Activated CD4-positive, alpha-beta T cell treated with anti-CD3 and anti-CD28 coated beads, Interleukin-2, amount 10 ng/mL, durations not matched to agents 24 days and 14 days (primary cell): ENCODE measurements around the gene MMP19. TPM values are rescaled to one million over a fixed set of nuclear protein-coding genes. Genes with fewer than 3 reads are reported as not detected.
"Not testable (repeated sequence)": the region's sequence is repeated elsewhere in the genome, so short reads cannot be mapped to it uniquely, and the experiment has no call there.

Source experiments
- DNase-seq: peaks from one replicate; pipeline ENCODE4 v3.0.0; 2022
- H3K27ac Mint-ChIP-seq: one replicate; pipeline ENCODE4 v1.8.0; 2022; ENCODE audit warnings: mild to moderate bottlenecking, mixed read lengths
- H3K27me3 Mint-ChIP-seq: one replicate; pipeline ENCODE4 v1.8.0; 2022; ENCODE audit warnings: mixed read lengths
- H3K36me3 Mint-ChIP-seq: one replicate; pipeline ENCODE4 v1.8.0; 2022; ENCODE audit warnings: low read depth, mild to moderate bottlenecking, mixed read lengths
- H3K4me1 Mint-ChIP-seq: one replicate; pipeline ENCODE4 v1.8.0; 2021; ENCODE audit warnings: mixed read lengths
- H3K4me3 Mint-ChIP-seq: one replicate; pipeline ENCODE4 v1.8.0; 2022; ENCODE audit warnings: mild to moderate bottlenecking, moderate library complexity, mixed read lengths
- H3K9me3 Mint-ChIP-seq: one replicate; pipeline ENCODE4 v1.8.0; 2021; ENCODE audit warnings: mixed read lengths
- intact Hi-C: fragments of 100-400 bp; cut with micrococcal nuclease; formaldehyde crosslinking; loops from one replicate; pipeline ENCODE4 v1.15.1; 2023
- total RNA-seq: library from RNA; stranded (reverse); gene quantifications from 2 replicates; pipeline ENCODE4 v1.2.3, GENCODE V29; 2022

Gene MMP19
- total RNA-seq, 1 donor from 2014 or later = not detected

DNA sequence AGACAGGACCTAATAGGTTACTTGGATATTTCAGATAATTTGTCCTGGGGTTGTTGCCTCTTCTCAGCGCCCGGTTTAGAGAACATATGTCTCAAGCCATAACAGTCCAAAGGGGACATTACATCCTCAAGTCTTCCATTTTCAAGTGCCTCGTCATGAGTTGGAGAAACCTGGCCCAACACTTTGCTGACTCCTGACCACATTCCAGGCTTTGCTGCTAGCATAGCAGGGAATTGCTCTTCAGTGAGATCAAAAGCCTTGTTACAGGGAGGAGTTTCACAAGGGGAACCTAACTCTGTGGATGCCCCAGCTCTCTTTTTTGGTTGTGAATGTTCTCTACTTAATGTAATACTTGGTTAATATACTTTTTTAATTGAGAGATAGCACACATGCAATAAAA is 8.2 kb upstream of the MMP19 start:
- peaks cover 10% of the 10 kb centered on the region for H3K4me1 Mint-ChIP-seq
- H3K27me3 Mint-ChIP-seq = peaks cover 16% of the 10 kb centered on the region
- H3K27ac Mint-ChIP-seq = no peak overlapping the region
- H3K4me3 Mint-ChIP-seq = no peak overlapping the region
- H3K36me3 Mint-ChIP-seq = no peaks in the 10 kb centered on the region
- DNase-seq = no peak
- intact Hi-C loops = no loop called here
- H3K9me3 Mint-ChIP-seq = no peaks in the 10 kb centered on the region

DNA sequence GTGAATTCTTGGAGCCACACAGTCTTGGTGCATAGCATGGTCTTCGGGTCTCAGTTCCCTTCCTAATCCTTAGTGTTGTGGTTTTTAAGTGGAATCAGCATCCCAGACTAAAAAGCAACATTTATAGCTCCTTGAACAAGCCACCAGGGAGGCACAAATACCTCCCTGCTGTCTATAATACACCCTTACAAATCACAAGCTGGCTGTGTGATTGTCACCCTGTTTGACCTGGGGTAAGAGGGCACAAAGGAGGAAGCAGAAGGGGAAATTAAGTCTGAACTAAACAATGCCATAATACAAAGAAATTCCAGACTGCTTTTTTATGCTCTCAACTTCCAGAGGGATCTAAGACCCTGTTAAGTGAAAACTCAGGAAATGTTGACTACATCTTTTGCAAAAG is 7.7 kb upstream of the MMP19 start:
- intact Hi-C loops = no loop called here
- Mint-ChIP-seq H3K27me3 (peaks cover 16% of the 10 kb centered on the region), H3K4me1 (peaks cover 10% of the 10 kb centered on the region), H3K9me3 (no peaks in the 10 kb centered on the region), H3K27ac (no peak overlapping the region), H3K36me3 (no peaks in the 10 kb centered on the region), H3K4me3 (no peak overlapping the region)
- DNase-seq = no peak

DNA sequence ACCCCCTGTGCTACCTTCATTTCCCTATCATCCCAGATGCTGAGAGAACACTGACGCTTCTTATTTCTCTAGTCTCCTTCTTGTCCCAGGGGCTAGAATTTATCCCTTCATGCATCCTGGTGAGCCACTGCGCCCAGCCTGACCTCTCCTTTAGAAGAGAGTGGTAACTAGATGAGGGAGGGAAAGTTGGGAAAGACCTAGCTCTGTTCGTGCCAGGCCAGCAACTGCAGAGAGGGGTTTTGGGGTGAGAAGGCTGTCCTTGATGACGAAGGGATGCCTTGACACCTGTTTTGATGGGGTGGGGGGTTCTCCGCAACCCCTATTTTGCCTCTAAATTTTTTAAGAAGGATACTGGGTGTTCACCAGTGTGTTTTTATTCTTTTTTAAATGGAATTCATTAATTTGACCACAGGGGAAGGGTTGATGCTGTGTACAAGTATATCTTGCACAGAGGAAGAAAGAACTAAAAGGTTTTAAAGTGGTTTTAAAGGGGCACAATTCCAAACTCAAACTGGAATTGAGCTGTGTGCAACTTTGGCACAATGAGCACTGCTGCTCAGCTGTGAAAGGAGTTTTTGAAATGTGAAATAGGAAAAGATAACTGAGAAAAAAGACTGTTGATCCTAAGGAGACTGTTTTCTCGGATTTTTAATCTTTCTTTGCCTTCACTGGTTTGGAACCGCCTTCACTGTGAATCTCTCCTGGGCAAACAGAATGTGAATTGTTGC is 7.0 kb upstream of the MMP19 start:
- no peak overlapping the region for H3K4me3 Mint-ChIP-seq
- no peak for DNase-seq
- H3K36me3 Mint-ChIP-seq = no peaks in the 10 kb centered on the region
- H3K27me3 Mint-ChIP-seq = peaks cover 16% of the 10 kb centered on the region
- H3K9me3 Mint-ChIP-seq = no peaks in the 10 kb centered on the region
- intact Hi-C loops = loop anchor here (5.0 kb wide), 1 partner anchor 48 kb away; no protein-coding TSS in a partner anchor
- no peak overlapping the region for H3K27ac Mint-ChIP-seq
- H3K4me1 Mint-ChIP-seq = peaks cover 10% of the 10 kb centered on the region

DNA sequence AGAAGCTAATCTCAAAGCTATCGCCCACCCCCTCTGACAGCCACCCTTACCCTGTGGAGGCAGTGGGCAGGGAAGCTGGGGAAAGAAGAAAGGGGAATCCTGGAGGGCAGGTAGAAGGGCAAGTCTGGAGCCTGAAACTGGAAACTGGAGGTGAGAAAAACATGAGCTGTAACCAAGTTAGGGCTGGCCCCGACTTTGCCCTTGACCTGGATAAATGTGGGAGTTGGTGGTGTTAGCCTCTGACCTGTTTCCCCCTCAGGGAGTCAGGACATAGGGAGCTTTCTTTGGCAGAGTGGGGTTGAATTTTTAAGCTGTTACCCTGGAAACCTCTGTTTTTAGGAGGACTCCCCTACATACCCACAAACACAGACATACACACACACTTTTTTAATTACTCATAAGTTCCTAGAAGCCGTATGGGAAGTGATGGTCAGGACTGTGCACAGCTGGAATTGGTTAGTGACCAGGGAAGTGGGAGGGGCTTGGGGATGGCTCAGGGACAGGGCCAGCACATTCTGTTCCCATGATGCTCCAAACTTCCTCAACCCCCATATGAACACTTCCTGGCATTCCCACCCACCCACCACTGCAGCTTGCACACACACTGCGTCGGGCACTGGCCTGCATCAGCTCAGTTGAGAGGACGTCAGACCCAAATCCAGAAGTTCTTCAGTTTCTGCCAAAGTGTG is 5.0 kb upstream of the MMP19 start:
- Mint-ChIP-seq H3K27me3 (peaks cover 18% of the 10 kb centered on the region), H3K4me1 (peaks cover 10% of the 10 kb centered on the region), H3K36me3 (no peaks in the 10 kb centered on the region), H3K4me3 (no peak overlapping the region), H3K9me3 (no peaks in the 10 kb centered on the region), H3K27ac (peak overlapping the region; percentile 31)
- intact Hi-C loops = loop anchor here (5.0 kb wide), 1 partner anchor 50 kb away; no protein-coding TSS in a partner anchor
- DNase-seq = no peak

DNA sequence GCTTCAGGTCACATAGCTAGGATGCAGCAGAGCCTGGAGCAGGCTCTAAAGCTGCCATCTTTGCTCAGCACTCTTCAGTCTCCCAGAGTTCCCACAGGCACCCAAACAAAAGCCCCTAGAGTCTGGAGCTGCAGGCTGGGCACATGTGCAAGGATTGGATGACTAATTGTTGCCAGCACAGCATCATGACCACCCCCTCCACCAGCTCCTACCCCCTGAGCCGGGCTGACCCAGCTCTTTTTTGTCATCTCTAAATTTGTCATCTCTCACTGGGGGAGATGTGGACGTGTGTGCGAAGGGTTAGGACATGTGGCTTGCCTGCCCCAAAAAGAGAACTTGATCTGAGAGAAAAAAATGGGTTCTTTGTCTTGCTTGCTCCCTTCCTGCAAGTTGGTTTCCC is 4.3 kb upstream of the MMP19 start:
- Mint-ChIP-seq H3K4me3 (no peak overlapping the region), H3K9me3 (no peaks in the 10 kb centered on the region), H3K27ac (peak overlapping the region; percentile 16), H3K36me3 (no peaks in the 10 kb centered on the region), H3K27me3 (peaks cover 17% of the 10 kb centered on the region), H3K4me1 (peaks cover 10% of the 10 kb centered on the region)
- intact Hi-C loops = loop anchor here (5.0 kb wide), 1 partner anchor 50 kb away; no protein-coding TSS in a partner anchor
- no peak for DNase-seq

DNA sequence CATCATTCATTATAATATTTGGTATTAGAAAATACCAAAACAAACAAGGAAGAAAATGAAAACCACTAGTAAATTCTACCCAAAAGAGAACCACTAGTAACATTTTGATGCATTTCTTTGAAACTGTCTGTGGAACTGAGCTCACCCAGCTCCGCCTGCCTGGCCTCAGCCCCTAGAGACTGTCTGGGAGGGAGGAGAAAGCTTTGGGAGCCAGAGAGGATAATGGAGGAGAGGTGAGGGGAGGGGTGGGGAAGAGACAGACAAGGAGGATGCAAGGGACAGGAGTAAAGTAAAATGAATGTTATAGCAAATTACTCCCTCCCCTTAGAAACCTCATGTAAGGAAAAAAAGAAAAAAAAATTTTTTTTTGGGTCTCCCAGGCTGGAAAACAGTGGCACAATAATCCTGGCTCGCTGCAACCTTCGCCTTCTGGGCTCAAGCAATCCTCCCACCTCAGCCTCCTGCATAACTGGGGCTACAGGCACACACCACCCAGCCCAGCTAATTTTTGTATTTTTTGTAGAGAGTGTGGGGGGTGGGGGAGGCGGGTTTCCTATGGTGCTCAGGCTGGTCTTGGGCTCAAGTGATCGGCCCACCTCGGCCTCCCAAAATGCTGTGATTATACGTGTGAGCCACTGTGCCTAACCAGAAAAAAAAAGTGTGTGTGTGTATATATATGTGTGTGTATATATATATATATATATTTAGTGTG is 3.2 kb upstream of the MMP19 start:
- H3K27ac Mint-ChIP-seq = peak overlapping the region; percentile 48
- no peak overlapping the region for H3K4me3 Mint-ChIP-seq
- intact Hi-C loops = loop anchor here (5.0 kb wide), 1 partner anchor 51 kb away; no protein-coding TSS in a partner anchor
- H3K4me1 Mint-ChIP-seq = peaks cover 10% of the 10 kb centered on the region
- H3K9me3 Mint-ChIP-seq = no peaks in the 10 kb centered on the region
- H3K27me3 Mint-ChIP-seq = peaks cover 14% of the 10 kb centered on the region
- DNase-seq = no peak
- H3K36me3 Mint-ChIP-seq = no peaks in the 10 kb centered on the region

DNA sequence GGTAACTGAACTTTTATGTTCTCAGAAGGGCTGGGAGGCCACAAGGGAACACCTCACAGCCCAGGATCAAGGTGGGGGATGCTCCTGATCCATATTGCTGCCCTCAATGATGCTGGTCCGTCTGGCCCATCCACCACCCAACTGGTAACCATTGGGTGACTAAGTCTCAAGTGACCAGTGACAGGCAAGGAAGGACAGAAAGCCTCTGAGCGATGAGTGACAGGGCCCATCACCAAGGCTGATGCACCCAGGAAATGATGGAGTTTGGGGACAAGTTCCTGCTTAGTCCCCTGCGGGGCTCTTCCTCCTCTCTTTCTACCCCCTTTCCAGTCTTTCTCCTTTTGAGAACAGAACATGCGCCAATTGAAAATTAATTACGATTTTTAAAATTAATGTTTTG is 2.6 kb upstream of the MMP19 start:
- no peak overlapping the region for H3K4me3 Mint-ChIP-seq
- no peaks in the 10 kb centered on the region for H3K36me3 Mint-ChIP-seq
- H3K27me3 Mint-ChIP-seq = peaks cover 10% of the 10 kb centered on the region
- H3K9me3 Mint-ChIP-seq = no peaks in the 10 kb centered on the region
- DNase-seq = no peak
- intact Hi-C loops = loop anchor here (5.0 kb wide), 1 partner anchor 52 kb away; no protein-coding TSS in a partner anchor
- H3K4me1 Mint-ChIP-seq = peaks cover 10% of the 10 kb centered on the region
- no peak overlapping the region for H3K27ac Mint-ChIP-seq

DNA sequence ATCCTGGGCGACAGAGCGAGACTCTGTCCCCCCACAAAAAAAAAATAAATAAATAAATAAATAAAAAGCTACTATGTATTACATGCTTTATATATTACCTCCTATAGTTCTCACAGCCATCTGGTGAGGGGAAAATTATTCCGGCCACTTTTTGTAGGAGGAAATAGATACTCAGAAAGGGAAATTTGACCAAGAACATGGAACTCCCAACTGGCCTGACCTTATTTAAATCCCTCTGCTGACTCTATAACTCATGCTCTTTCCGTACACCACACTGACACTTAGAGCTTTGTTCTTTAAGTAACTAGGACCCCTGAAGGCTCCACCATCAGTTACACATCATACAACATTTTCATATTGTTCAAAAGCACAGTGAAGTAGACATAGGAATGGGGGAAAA is 2.2 kb upstream of the MMP19 start:
- intact Hi-C loops = loop anchor here (5.0 kb wide), 1 partner anchor 52 kb away; no protein-coding TSS in a partner anchor
- DNase-seq = no peak
- H3K4me3 Mint-ChIP-seq = no peak overlapping the region
- no peak overlapping the region for H3K27ac Mint-ChIP-seq
- H3K9me3 Mint-ChIP-seq = no peaks in the 10 kb centered on the region
- peaks cover 10% of the 10 kb centered on the region for H3K4me1 Mint-ChIP-seq
- no peaks in the 10 kb centered on the region for H3K36me3 Mint-ChIP-seq
- peaks cover 7% of the 10 kb centered on the region for H3K27me3 Mint-ChIP-seq

DNA sequence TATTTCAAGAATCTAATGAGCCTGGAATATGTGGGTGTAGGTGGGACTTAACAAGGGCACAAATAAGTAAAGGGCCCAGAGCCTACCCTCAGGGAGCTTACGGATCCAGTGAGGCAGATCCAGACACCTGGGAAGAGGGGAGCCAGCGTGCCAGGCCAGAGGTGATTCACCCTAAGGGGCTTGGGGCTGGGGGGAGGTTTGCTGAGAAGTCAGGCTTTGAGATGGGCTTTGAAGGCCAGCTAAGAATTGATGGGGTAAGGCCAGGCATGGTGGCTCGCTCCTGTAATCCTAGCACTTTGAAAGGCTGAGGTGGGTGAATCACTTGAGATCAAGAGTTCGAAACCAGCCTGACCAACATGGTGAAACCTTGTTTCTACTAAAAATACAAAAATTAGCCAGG is 695 bp upstream of the MMP19 start:
- Mint-ChIP-seq H3K9me3 (no peaks in the 10 kb centered on the region), H3K36me3 (no peaks in the 10 kb centered on the region), H3K27me3 (peaks cover 4% of the 10 kb centered on the region), H3K4me1 (peaks cover 10% of the 10 kb centered on the region), H3K4me3 (no peak overlapping the region), H3K27ac (no peak overlapping the region)
- DNase-seq = no peak
- intact Hi-C loops = no loop called here

DNA sequence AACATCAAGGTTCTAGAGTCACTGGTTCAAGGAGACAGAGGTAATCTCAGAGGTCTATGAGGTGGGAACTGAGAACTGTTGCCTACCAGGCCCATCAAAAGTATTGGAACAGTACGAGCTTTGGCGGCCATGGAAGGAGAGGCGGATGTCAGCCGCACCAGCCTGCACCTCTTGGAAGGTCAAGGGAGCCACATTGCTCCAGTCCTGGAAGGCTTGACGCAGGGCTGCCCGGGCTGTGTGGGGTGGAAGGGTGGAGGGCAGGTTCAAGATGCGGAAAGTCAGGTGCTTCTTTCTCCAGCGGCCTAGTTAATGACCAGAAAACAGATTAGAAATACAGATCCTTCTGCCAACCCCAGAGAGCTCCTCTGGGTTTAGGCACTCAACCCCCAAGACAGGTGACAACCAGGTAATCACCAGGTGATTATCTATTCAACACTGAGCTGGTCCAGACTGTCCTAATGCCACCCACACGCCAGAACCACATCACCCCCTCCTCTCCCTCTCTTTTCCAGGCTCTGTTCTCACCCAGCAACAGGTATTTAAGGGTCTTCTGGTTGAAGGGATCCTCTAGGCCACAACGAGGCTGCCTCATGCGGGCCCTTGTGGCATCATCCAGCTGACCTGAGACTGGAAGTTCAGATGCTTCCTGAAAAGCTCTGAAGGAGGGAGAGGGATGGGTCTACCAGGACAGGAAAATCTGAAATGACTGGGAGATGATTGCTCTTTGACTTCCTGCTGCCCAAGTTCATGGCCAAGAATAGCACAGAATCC is 2.0 kb downstream of the MMP19 start:
- DNase-seq = no peak
- Mint-ChIP-seq H3K36me3 (no peaks in the 10 kb centered on the region), H3K27ac (no peak overlapping the region), H3K4me1 (peaks cover 2% of the 10 kb centered on the region), H3K9me3 (no peaks in the 10 kb centered on the region), H3K4me3 (no peak overlapping the region), H3K27me3 (peaks cover 4% of the 10 kb centered on the region)
- intact Hi-C loops = no loop called here

DNA sequence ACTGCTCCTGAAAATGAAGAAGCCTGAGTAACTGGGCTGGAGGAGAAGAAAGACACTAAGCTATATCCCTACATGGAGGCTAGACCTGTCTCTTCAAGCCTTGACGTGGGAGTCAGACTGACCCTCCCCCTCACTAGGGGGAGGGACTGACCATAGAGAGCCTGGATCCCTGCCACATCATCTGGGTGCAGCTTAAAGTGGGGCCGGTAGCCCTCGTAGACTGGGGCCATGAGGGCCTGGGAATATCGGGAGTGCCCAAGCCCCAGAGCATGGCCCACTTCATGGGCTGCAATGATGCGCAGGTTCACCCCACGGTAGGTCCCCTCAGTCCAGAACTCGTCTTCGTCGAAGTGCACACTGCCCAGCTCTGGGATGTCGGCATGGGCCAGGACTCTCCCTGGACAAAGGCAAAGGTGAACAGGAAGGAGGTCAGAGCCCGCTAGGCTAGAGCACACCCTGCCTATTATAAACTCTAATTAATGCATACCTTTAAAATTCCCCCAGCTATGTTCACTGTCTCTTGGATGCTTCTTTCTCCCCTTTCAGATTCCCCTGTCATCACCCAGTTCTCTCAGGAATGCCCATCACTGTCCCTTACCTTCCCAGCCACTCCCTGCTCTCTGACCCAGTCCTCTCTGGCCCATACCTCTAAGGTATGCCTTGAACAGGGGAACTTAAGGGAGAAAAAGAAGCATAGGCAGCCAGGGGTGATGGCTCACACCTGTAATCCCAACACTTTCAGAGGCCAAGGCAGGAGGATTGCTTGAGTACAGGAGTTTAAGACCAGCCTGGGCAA is 3.2 kb downstream of the MMP19 start:
- no peak for DNase-seq
- H3K4me1 Mint-ChIP-seq = peaks cover 2% of the 10 kb centered on the region
- no peak overlapping the region for H3K4me3 Mint-ChIP-seq
- intact Hi-C loops = no loop called here
- H3K27ac Mint-ChIP-seq = no peak overlapping the region
- H3K9me3 Mint-ChIP-seq = no peaks in the 10 kb centered on the region
- H3K36me3 Mint-ChIP-seq = no peaks in the 10 kb centered on the region
- H3K27me3 Mint-ChIP-seq = peaks cover 4% of the 10 kb centered on the region

DNA sequence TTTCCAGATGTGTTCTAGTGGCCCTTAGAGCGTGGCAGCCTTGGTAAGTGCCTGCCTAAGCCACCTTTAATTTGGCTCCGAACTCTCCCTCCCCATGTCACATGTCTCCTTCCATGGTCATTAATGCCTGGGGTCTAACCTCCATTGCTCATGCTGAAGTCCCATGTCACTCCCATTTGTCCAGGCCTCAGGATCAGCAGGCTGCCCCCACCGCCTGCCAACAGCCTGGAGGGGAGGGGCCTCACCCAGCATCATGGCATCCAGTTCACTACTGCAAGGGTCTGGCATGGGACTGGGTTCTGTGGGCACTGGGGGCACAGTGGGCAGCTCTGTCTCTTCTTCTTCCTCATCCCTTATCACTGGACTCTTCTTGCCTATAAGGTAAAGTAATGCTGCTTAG is 4.4 kb downstream of the MMP19 start:
- Mint-ChIP-seq H3K9me3 (no peaks in the 10 kb centered on the region), H3K27ac (no peak overlapping the region), H3K36me3 (no peaks in the 10 kb centered on the region), H3K4me3 (no peak overlapping the region), H3K4me1 (peaks cover 5% of the 10 kb centered on the region), H3K27me3 (peaks cover 2% of the 10 kb centered on the region)
- intact Hi-C loops = no loop called here
- DNase-seq = no peak

DNA sequence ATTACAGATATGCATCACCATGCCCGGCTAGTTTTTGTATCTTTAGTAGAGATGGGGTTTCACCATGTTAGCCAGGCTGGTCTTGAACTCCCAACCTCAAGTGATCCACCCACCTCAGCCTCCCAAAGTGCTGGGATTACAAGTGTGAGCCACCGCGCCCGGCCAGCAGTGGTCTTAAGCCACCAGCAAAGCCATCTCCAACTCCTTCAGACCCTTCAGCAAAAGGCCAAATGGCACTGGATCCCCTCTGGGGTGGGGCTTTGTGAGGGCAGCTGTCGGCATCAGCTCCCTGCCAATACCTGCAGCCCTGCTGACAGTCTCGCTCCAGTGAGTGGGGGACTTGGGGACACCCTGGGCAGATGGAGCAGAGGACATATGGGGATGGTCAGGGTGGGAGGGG is 8.3 kb downstream of the MMP19 start:
- H3K9me3 Mint-ChIP-seq, intact Hi-C loops, DNase-seq, H3K27me3 Mint-ChIP-seq, H3K27ac Mint-ChIP-seq, H3K4me3 Mint-ChIP-seq, H3K36me3 Mint-ChIP-seq: not testable (repeated sequence)
- H3K4me1 Mint-ChIP-seq = peaks cover 25% of the 10 kb centered on the region
